ENCODE results near the gene MSL1.

Gene MSL1

DNA sequence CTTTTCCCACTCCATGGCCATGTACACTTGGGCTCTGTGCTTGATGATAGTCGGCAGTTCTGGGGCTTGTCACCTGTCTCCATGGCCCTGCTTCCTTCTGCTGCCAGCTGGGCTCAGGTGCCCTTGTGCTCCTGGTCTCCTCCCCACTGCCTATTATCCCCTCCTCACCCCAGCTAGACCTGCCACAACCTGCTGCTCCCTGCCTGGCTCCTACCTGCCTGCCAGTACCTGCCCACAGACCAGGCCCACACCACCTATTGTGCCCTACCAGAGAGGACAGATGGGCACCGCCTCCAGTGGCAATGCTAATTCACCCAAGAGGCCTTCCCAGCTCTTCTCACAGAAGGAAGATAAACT, 55.0 kb downstream of the MSL1 start:
- DNase-seq (ENCODE audit: low spot score) = no peak

- DNase-seq (ENCODE audit: low spot score) = peak; percentile 83
Observed at GRCh38 chr17:40177275-40177874, 55.6 kb downstream of the MSL1 start, which contains the start of gene RAPGEFL1. TSS of gene RAPGEFL1 (plus strand) at chr17:40177470. CDS start at chr17:40177862, 392 bp downstream.

DNA sequence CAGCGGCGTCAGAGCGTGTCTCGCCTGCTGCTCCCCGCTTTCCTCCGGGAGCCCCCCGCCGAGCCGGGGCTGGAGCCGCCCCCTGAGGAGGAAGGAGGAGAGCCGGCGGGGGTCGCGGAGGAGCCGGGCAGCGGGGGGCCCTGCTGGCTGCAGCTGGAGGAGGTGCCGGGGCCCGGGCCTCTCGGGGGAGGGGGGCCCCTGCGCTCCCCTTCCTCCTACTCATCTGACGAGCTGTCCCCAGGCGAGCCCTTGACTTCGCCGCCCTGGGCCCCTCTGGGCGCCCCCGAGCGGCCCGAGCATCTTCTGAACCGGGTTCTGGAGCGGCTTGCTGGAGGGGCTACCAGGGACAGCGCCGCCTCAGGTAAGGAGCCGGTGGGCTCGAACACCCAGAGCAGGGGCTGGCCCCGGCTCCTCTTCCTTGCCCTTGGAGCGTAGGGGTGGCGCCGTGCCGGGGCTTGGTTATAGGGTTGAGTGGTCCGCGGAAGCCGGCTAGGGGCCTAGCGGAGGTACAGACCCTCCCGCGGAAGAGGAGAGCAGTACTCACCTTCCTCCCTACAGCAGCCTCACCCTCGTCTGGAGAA, 56.3 kb downstream of the MSL1 start:
- no peak for DNase-seq (ENCODE audit: low spot score)

GRCh38 chr17:40178660-40179059, 56.9 kb downstream of the MSL1 start:
- no peak for DNase-seq (ENCODE audit: low spot score)

- no peak for DNase-seq (ENCODE audit: low spot score)
Observed at GRCh38 chr17:40179923-40180659, 58.3 kb downstream of the MSL1 start.

GRCh38 chr17:40180694-40181093, 58.9 kb downstream of the MSL1 start:
- DNase-seq (ENCODE audit: low spot score) = no peak

DNA sequence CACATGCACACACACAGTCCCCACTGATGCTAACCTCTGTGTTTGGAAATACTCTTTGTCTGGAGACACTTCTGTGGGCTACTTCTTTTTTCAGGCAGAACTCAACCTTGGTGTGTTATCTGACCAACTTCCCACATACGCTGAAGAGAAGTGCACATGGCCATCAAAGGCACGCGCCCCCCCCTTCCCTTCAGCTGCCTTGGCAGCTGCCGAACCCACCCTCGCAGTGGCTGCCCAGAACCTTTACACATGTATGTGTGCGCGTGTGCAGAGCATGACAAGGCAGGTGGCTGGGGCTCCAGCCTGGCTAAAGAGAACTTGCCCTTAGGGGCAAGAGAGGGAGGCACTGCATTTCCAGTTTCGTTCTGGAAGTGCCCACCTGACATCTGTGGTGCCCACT, 59.4 kb downstream of the MSL1 start:
- DNase-seq (ENCODE audit: low spot score) = no peak

DNA sequence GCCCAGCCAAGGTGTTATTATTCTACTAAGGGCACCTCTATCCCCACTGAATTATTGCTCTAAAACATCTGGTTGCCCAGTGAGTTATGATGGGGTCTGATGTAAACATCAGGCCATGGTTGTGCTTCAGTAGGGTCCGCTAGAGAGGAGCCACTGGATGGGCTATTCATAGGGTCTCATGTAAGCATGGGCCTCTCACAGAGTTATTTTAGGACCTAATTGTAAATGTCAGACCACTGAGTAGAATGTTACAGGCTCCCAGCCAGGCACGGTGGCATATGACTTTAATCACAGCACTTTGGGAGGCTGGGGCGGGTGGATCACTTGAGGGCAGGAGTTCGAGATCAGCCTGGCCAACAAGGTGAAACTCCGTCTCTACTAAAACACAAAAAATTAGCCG, 60.8 kb downstream of the MSL1 start:
- DNase-seq (ENCODE audit: low spot score) = no peak
